Mesendoderm (in vitro differentiated cells): ENCODE data around the gene SMLR1.

ENCODE experiments used
- DNase-seq: peaks from one replicate; pipeline ENCODE4 v3.0.0; 2013
- H2AK5ac ChIP-seq: 2 replicates; pipeline ENCODE4 v1.6.1; 2013; ENCODE audit warnings: low read length, inconsistent platforms
- H2BK120ac ChIP-seq: 2 replicates; pipeline ENCODE4 v1.6.1; 2013; ENCODE audit warnings: low read depth, mild to moderate bottlenecking, low read length, moderate library complexity, mixed read lengths
- H2BK15ac ChIP-seq: replicated peaks from 2 replicates; pipeline ENCODE4 v1.6.1; 2013; ENCODE audit warnings: low read depth, mild to moderate bottlenecking, moderate library complexity
- H2BK5ac ChIP-seq: 2 replicates; pipeline ENCODE4 v1.6.1; 2013; ENCODE audit warnings: low read length, inconsistent platforms
- H3K18ac ChIP-seq: 2 replicates; pipeline ENCODE4 v1.6.1; 2013; ENCODE audit warnings: mild to moderate bottlenecking, low read length, mixed read lengths
- H3K23ac ChIP-seq: one replicate; pipeline ENCODE4 v1.6.1; 2013; ENCODE audit warnings: low read length
- H3K27ac ChIP-seq: 2 replicates; pipeline ENCODE4 v1.5.1; 2013; ENCODE audit warnings: low read depth, mild to moderate bottlenecking, inconsistent platforms, low read length, moderate library complexity
- H3K27me3 ChIP-seq: 2 replicates; pipeline ENCODE4 v1.6.1; 2013; ENCODE audit warnings: low read length, control low read depth, mild to moderate bottlenecking, inconsistent platforms; ENCODE audit not compliant: insufficient read depth, poor library complexity
- H3K36me3 ChIP-seq: 2 replicates; pipeline ENCODE4 v1.6.1; 2013; ENCODE audit warnings: low read length, inconsistent platforms; ENCODE audit not compliant: control insufficient read depth, insufficient read depth
- H3K4ac ChIP-seq: one replicate; pipeline ENCODE4 v1.6.1; 2013; ENCODE audit warnings: low read depth, mild to moderate bottlenecking, low read length, moderate library complexity
- H3K4me1 ChIP-seq: 2 replicates; pipeline ENCODE4 v1.6.1; 2013; ENCODE audit warnings: low read depth, low read length, inconsistent platforms; ENCODE audit not compliant: control insufficient read depth
- H3K4me2 ChIP-seq: 2 replicates; pipeline ENCODE4 v1.6.1; 2013; ENCODE audit warnings: low read length
- H3K4me3 ChIP-seq: 2 replicates; pipeline ENCODE4 v1.5.1; 2013; ENCODE audit warnings: mild to moderate bottlenecking, low read length
- H3K56ac ChIP-seq: one replicate; pipeline ENCODE4 v1.6.1; 2013; ENCODE audit warnings: low read length
- H3K79me1 ChIP-seq: 2 replicates; pipeline ENCODE4 v1.6.1; 2013; ENCODE audit warnings: low read length, inconsistent platforms
- H3K79me2 ChIP-seq: 2 replicates; pipeline ENCODE4 v1.6.1; 2013; ENCODE audit warnings: mild to moderate bottlenecking, low read length; ENCODE audit not compliant: control insufficient read depth, insufficient read depth
- H3K9ac ChIP-seq: 2 replicates; pipeline ENCODE4 v1.6.1; 2013; ENCODE audit warnings: low read length, inconsistent platforms
- H4K5ac ChIP-seq: one replicate; pipeline ENCODE4 v1.6.1; 2013; ENCODE audit warnings: low read length
- H4K8ac ChIP-seq: one replicate; pipeline ENCODE4 v1.6.1; 2013; ENCODE audit warnings: low read depth, mild to moderate bottlenecking, control low read depth, low read length, moderate library complexity
- WGBS: extraction: QIAGEN DNeasy Blood & Tissue Kit; methylation state at CpG from one replicate; pipeline ENCODE4 v1.1.7; 2013; ENCODE audit warnings: low lambda C conversion rate, missing lambda C conversion rate; ENCODE audit not compliant: insufficient coverage; ENCODE audit errors: extremely low coverage; 5-methylcytosine and 5-hydroxymethylcytosine counted together

Gene SMLR1

GRCh38 chr6:130829333-130829910, 2.2 kb downstream of the SMLR1 start:
- Histone ChIP-seq H2BK15ac (no peak overlapping the region), H3K4me2 (no peak overlapping the region), H3K18ac (no peak overlapping the region), H3K56ac (no peak overlapping the region), H4K5ac (no peak overlapping the region), H3K4me1 (no peaks in the 10 kb centered on the region), H4K8ac (no peak overlapping the region), H2BK120ac (no peak overlapping the region), H2AK5ac (no peak overlapping the region), H3K27me3 (no peaks in the 10 kb centered on the region), H3K4ac (no peak overlapping the region), H3K36me3 (no peaks in the 10 kb centered on the region), H2BK5ac (no peak overlapping the region), H3K79me1 (no peaks in the 10 kb centered on the region), H3K23ac (no peak overlapping the region), H3K27ac (no peak overlapping the region), H3K79me2 (no peaks in the 10 kb centered on the region), H3K9ac (no peak overlapping the region), H3K4me3 (no peak overlapping the region)
- no peak for DNase-seq
- no CpG with 5 or more reads among the region's 4 CpGs for WGBS

- Histone ChIP-seq H4K5ac (no peak overlapping the region), H2BK120ac (no peak overlapping the region), H3K4me2 (no peak overlapping the region), H3K4me3 (no peak overlapping the region), H3K36me3 (no peaks in the 10 kb centered on the region), H4K8ac (no peak overlapping the region), H3K23ac (no peak overlapping the region), H2BK15ac (no peak overlapping the region), H3K27ac (no peak overlapping the region), H3K4ac (no peak overlapping the region), H3K79me2 (no peaks in the 10 kb centered on the region), H3K18ac (no peak overlapping the region), H3K4me1 (no peaks in the 10 kb centered on the region), H3K27me3 (no peaks in the 10 kb centered on the region), H3K9ac (no peak overlapping the region), H3K56ac (no peak overlapping the region), H3K79me1 (no peaks in the 10 kb centered on the region), H2AK5ac (no peak overlapping the region), H2BK5ac (no peak overlapping the region)
- WGBS, result no CpG with 5 or more reads among the region's 5 CpGs
- DNase-seq, result no peak
Measured at GRCh38 chr6:130831607-130832006, 4.4 kb downstream of the SMLR1 start.

GRCh38 chr6:130833569-130833968, 6.4 kb downstream of the SMLR1 start:
- no peak overlapping the region for H3K4me3 ChIP-seq
- DNase-seq, result no peak
- H3K4me2 ChIP-seq, result no peak overlapping the region
- no peaks in the 10 kb centered on the region for H3K79me2 ChIP-seq
- H3K18ac ChIP-seq, result no peak overlapping the region
- no CpG with 5 or more reads among the region's 1 CpG for WGBS
- H3K36me3 ChIP-seq, result no peaks in the 10 kb centered on the region
- H4K8ac ChIP-seq, result no peak overlapping the region
- no peak overlapping the region for H2AK5ac ChIP-seq
- no peak overlapping the region for H2BK120ac ChIP-seq
- H2BK15ac ChIP-seq, result no peak overlapping the region
- H3K56ac ChIP-seq, result no peak overlapping the region
- H2BK5ac ChIP-seq, result no peak overlapping the region
- no peaks in the 10 kb centered on the region for H3K4me1 ChIP-seq
- no peak overlapping the region for H3K27ac ChIP-seq
- no peak overlapping the region for H3K9ac ChIP-seq
- no peaks in the 10 kb centered on the region for H3K79me1 ChIP-seq
- H4K5ac ChIP-seq, result no peak overlapping the region
- H3K23ac ChIP-seq, result no peak overlapping the region
- H3K4ac ChIP-seq, result no peak overlapping the region
- no peaks in the 10 kb centered on the region for H3K27me3 ChIP-seq

GRCh38 chr6:130834482-130835251, 7.5 kb downstream of the SMLR1 start:
- Histone ChIP-seq H3K79me1 (no peaks in the 10 kb centered on the region), H2BK5ac (no peak overlapping the region), H2BK15ac (no peak overlapping the region), H2AK5ac (no peak overlapping the region), H2BK120ac (no peak overlapping the region), H3K23ac (no peak overlapping the region), H3K36me3 (no peaks in the 10 kb centered on the region), H3K56ac (no peak overlapping the region), H3K4me1 (no peaks in the 10 kb centered on the region), H4K5ac (no peak overlapping the region), H3K79me2 (no peaks in the 10 kb centered on the region), H3K4ac (no peak overlapping the region), H3K18ac (no peak overlapping the region), H3K27ac (no peak overlapping the region), H4K8ac (no peak overlapping the region), H3K4me3 (no peak overlapping the region), H3K4me2 (no peak overlapping the region), H3K27me3 (no peaks in the 10 kb centered on the region), H3K9ac (no peak overlapping the region)
- DNase-seq, result no peak
- no CpG with 5 or more reads among the region's 5 CpGs for WGBS

- Histone ChIP-seq H3K23ac (no peak overlapping the region), H4K5ac (no peak overlapping the region), H3K27me3 (no peaks in the 10 kb centered on the region), H3K79me2 (no peaks in the 10 kb centered on the region), H3K4ac (no peak overlapping the region), H3K4me3 (no peak overlapping the region), H2BK15ac (no peak overlapping the region), H3K18ac (no peak overlapping the region), H2BK120ac (no peak overlapping the region), H3K27ac (no peak overlapping the region), H3K79me1 (no peaks in the 10 kb centered on the region), H2BK5ac (no peak overlapping the region), H3K4me2 (no peak overlapping the region), H4K8ac (no peak overlapping the region), H3K56ac (no peak overlapping the region), H2AK5ac (no peak overlapping the region), H3K36me3 (no peaks in the 10 kb centered on the region), H3K9ac (no peak overlapping the region), H3K4me1 (no peaks in the 10 kb centered on the region)
- no CpG with 5 or more reads among the region's 3 CpGs for WGBS
- no peak for DNase-seq
Measured at GRCh38 chr6:130836055-130836640, 8.9 kb downstream of the SMLR1 start.
